H1 (cell line): ENCODE results near the gene TNRC6A. TPM values are rescaled to one million over a fixed set of nuclear protein-coding genes. Genes with fewer than 3 reads are reported as not detected.

Experiments
- CTCF ChIA-PET: fragments of 300-600 bp; sonication (Branson Sonifier 250); formaldehyde crosslinking; loops from one replicate; lab custom pipeline; 2021; ENCODE audit not compliant: partially characterized antibody; lab: Charles Lee
- POLR2A ChIA-PET: fragments of 300-600 bp; sonication (Branson Sonifier 250); formaldehyde crosslinking; loops from one replicate; lab custom pipeline; 2021; ENCODE audit warnings: inconsistent platforms; ENCODE audit not compliant: partially characterized antibody; lab: Charles Lee
- DNase-seq, 2 experiments: peaks; one replicate each; pipeline versions ENCODE4 v3.0.0 to v3.0.0-alpha.2; 2010 to 2022; ENCODE audit warnings: low spot score in 2 of 2, low read depth in 1 of 2, mixed read lengths in 1 of 2
- FAIRE-seq: peaks from 2 replicates; lab custom pipeline; 2011; peaks lifted over from hg19 to GRCh38; lab: Jason Lieb, UNC
- H2AFZ ChIP-seq: 2 replicates; pipeline ENCODE4 v1.8.1; 2012; ENCODE audit warnings: low read length, inconsistent platforms
- H2AK5ac ChIP-seq: 2 replicates; pipeline ENCODE4 v1.6.1; 2013; ENCODE audit warnings: low read depth, low read length
- H2BK120ac ChIP-seq: replicated peaks from 2 replicates; pipeline ENCODE3; 2013; ENCODE audit warnings: low read depth, low read length, inconsistent platforms
- H2BK12ac ChIP-seq: 2 replicates; pipeline ENCODE4 v1.6.1; 2013; ENCODE audit warnings: low read depth, low read length
- H2BK15ac ChIP-seq: 2 replicates; pipeline ENCODE4 v1.6.1; 2013; ENCODE audit warnings: low read length
- H2BK20ac ChIP-seq: 2 replicates; pipeline ENCODE4 v1.6.1; 2013; ENCODE audit warnings: low read length
- H2BK5ac ChIP-seq: 2 replicates; pipeline ENCODE4 v1.6.1; 2013; ENCODE audit warnings: low read depth, low read length
- H3K14ac ChIP-seq: 2 replicates; pipeline ENCODE4 v1.6.1; 2013; ENCODE audit warnings: inconsistent platforms; ENCODE audit not compliant: insufficient read length
- H3K18ac ChIP-seq: 2 replicates; pipeline ENCODE4 v1.6.1; 2013; ENCODE audit warnings: low read length; ENCODE audit errors: extremely low read depth
- H3K23ac ChIP-seq: 2 replicates; pipeline ENCODE4 v1.6.1; 2013; ENCODE audit warnings: inconsistent platforms; ENCODE audit not compliant: insufficient read length
- H3K23me2 ChIP-seq: 2 replicates; pipeline ENCODE4 v1.6.1; 2013; ENCODE audit warnings: low read depth, low read length
- H3K27ac ChIP-seq: 2 replicates; pipeline ENCODE4 v1.6.1; 2011; ENCODE audit warnings: low read depth, low read length, inconsistent platforms
- H3K27me3 ChIP-seq, 4 experiments: replicated peaks in 1 of 4; 1 replicate in 1 of 4; 2 replicates in 3 of 4; pipeline versions ENCODE4 v1.6.1 to v1.8.1; 2011 to 2013; ENCODE audit warnings: low read length in 3 of 4, mild to moderate bottlenecking in 3 of 4, inconsistent platforms in 2 of 4, mixed read lengths in 2 of 4, moderate library complexity in 1 of 4; ENCODE audit not compliant: control insufficient read depth in 3 of 4, insufficient read depth in 3 of 4; ENCODE audit errors: extremely low read depth in 1 of 4
- H3K36me3 ChIP-seq, 4 experiments: 2 replicates each; pipeline versions ENCODE4 v1.6.1 to v1.8.1; 2011 to 2013; ENCODE audit warnings: mild to moderate bottlenecking in 4 of 4, low read length in 3 of 4, moderate library complexity in 2 of 4, control low read depth in 1 of 4, inconsistent platforms in 1 of 4; ENCODE audit not compliant: insufficient read depth in 4 of 4, control insufficient read depth in 2 of 4
- H3K4ac ChIP-seq: replicated peaks from 2 replicates; pipeline ENCODE3; 2013; ENCODE audit warnings: low read length, low read depth, mixed read lengths, inconsistent platforms; ENCODE audit not compliant: insufficient read length
- H3K4me1 ChIP-seq, 4 experiments: replicated peaks in 1 of 4; 1 replicate in 1 of 4; 2 replicates in 3 of 4; pipeline versions ENCODE4 v1.6.1 to v1.8.1; 2011 to 2013; ENCODE audit warnings: low read length in 3 of 4, inconsistent platforms in 2 of 4, mixed read lengths in 1 of 4; ENCODE audit not compliant: insufficient read depth in 4 of 4, control insufficient read depth in 3 of 4
- H3K4me2 ChIP-seq, 2 experiments: 2 replicates each; pipeline versions ENCODE4 v1.6.1 to v1.8.1; 2011 to 2013; ENCODE audit warnings: low read depth in 2 of 2, low read length in 2 of 2, control low read depth in 1 of 2, inconsistent platforms in 1 of 2, mild to moderate bottlenecking in 1 of 2; ENCODE audit not compliant: insufficient read depth in 1 of 2
- H3K4me3 ChIP-seq, 4 experiments: fragments of 200-600, 300-600 bp in 1 of 4; sonication (generic), shearing (Covaris generic), sonication (Bioruptor Twin) in 1 of 4; 2 replicates each; pipeline versions ENCODE4 v1.5.1 to v1.8.1; 2011 to 2016; ENCODE audit warnings: low read length in 4 of 4, low read depth in 3 of 4, control low read depth in 2 of 4, inconsistent platforms in 2 of 4, mild to moderate bottlenecking in 2 of 4, mixed read lengths in 1 of 4, moderate library complexity in 1 of 4; ENCODE audit not compliant: insufficient read depth in 2 of 4; ENCODE audit errors: extremely low read depth in 1 of 4
- H3K56ac ChIP-seq: replicated peaks from 2 replicates; pipeline ENCODE3; 2013; ENCODE audit warnings: low read depth, mild to moderate bottlenecking, mixed read lengths, low read length, inconsistent platforms; ENCODE audit not compliant: insufficient read length
- H3K79me1 ChIP-seq: 2 replicates; pipeline ENCODE4 v1.6.1; 2013; ENCODE audit warnings: low read depth, low read length, control low read depth
- H3K79me2 ChIP-seq, 2 experiments: 2 replicates each; pipeline versions ENCODE4 v1.6.1 to v1.8.1; 2012 to 2013; ENCODE audit warnings: low read length in 2 of 2, mild to moderate bottlenecking in 2 of 2, inconsistent platforms in 1 of 2; ENCODE audit not compliant: insufficient read depth in 2 of 2, control insufficient read depth in 1 of 2
- H3K9ac ChIP-seq, 4 experiments: replicated peaks in 1 of 4; 1 replicate in 1 of 4; 2 replicates in 3 of 4; pipeline versions ENCODE4 v1.6.1 to v1.8.1; 2011 to 2013; ENCODE audit warnings: low read depth in 3 of 4, low read length in 3 of 4, control low read depth in 2 of 4, mild to moderate bottlenecking in 2 of 4, moderate library complexity in 2 of 4, inconsistent platforms in 1 of 4; ENCODE audit errors: extremely low read depth in 1 of 4
- H3K9me3 ChIP-seq, 2 experiments: 2 replicates each; pipeline versions ENCODE4 v1.6.1 to v1.8.1; 2012 to 2013; ENCODE audit warnings: mild to moderate bottlenecking in 2 of 2, moderate library complexity in 2 of 2, control low read depth in 1 of 2, inconsistent platforms in 1 of 2, low read depth in 1 of 2, low read length in 1 of 2, mixed read lengths in 1 of 2; ENCODE audit not compliant: insufficient read depth in 2 of 2
- H4K20me1 ChIP-seq, 2 experiments: replicated peaks in 1 of 2; 2 replicates each; pipeline versions ENCODE3 to v1.8.1; 2011 to 2013; ENCODE audit warnings: inconsistent platforms in 2 of 2, low read length in 2 of 2, mild to moderate bottlenecking in 1 of 2; ENCODE audit not compliant: insufficient read depth in 2 of 2, control insufficient read depth in 1 of 2
- H4K5ac ChIP-seq: 2 replicates; pipeline ENCODE4 v1.6.1; 2013; ENCODE audit warnings: low read length, low read depth, mixed read lengths, inconsistent platforms; ENCODE audit not compliant: insufficient read length
- H4K8ac ChIP-seq: 2 replicates; pipeline ENCODE4 v1.8.0; 2013; ENCODE audit warnings: mild to moderate bottlenecking, moderate library complexity, low read length, inconsistent platforms; ENCODE audit not compliant: insufficient read depth; ENCODE audit errors: extremely low read depth
- H4K91ac ChIP-seq: replicated peaks from 2 replicates; pipeline ENCODE3; 2013; ENCODE audit warnings: low read length, mixed read lengths, inconsistent platforms; ENCODE audit not compliant: insufficient read length
- EP300 ChIP-seq, 2 experiments: IDR thresholded peaks; 1 replicate in 1 of 2; 2 replicates in 1 of 2; pipeline ENCODE4 v1.6.1; 2011 to 2012; ENCODE audit warnings: low read depth in 2 of 2, low read length in 2 of 2, mild to moderate bottlenecking in 2 of 2, borderline replicate concordance in 1 of 2, inconsistent platforms in 1 of 2, moderate library complexity in 1 of 2
- POLR2A ChIP-seq, 2 experiments: IDR thresholded peaks; 1 replicate in 1 of 2; 2 replicates in 1 of 2; pipeline ENCODE4 v1.6.1; 2011; ENCODE audit warnings: low read depth in 2 of 2, low read length in 2 of 2, mild to moderate bottlenecking in 2 of 2; ENCODE audit errors: control extremely low read depth in 1 of 2
- SIX5 ChIP-seq: IDR thresholded peaks from 2 replicates; pipeline ENCODE4 v1.6.1; 2011; ENCODE audit warnings: mild to moderate bottlenecking, low read depth, low read length
- TAF1 ChIP-seq: IDR thresholded peaks from 2 replicates; pipeline ENCODE4 v1.6.1; 2011; ENCODE audit warnings: mild to moderate bottlenecking, low read depth, low read length
- USF2 ChIP-seq: IDR thresholded peaks from 2 replicates; pipeline ENCODE4 v1.6.1; 2011; ENCODE audit warnings: low read length, improper control_type of control experiment
- WGBS, 2 experiments: shearing (Covaris generic) in 1 of 2; methylation state at CpG; one replicate each; pipeline versions ENCODE4 v1.1.6 to v1.1.7; 2013 to 2015; ENCODE audit warnings: low lambda C conversion rate in 2 of 2, mixed read lengths in 2 of 2, inconsistent platforms in 1 of 2, low coverage in 1 of 2, missing lambda C conversion rate in 1 of 2; ENCODE audit not compliant: insufficient replicate concordance in 2 of 2, insufficient coverage in 1 of 2, insufficient read length in 1 of 2; ENCODE audit errors: extremely low coverage in 1 of 2, missing lambda C conversion rate in 1 of 2; 5-methylcytosine and 5-hydroxymethylcytosine counted together
- polyA plus RNA-seq, 7 experiments: library from polyadenylated mRNA; depleted of rRNA in 3 of 7; stranded (reverse) in 5 of 7; unstranded in 2 of 7; fragments of >200 nt in 5 of 7; fragments of 200-250 nt in 2 of 7; gene quantifications; 1 replicate in 5 of 7; 2 replicates in 1 of 7; 4 replicates in 1 of 7; pipeline versions ENCODE4 v1.2.1 to v1.2.3, GENCODE V29; 2011 to 2013; ENCODE audit warnings: missing spikeins in 2 of 7, mixed read lengths in 2 of 7
- total RNA-seq: library from RNA; stranded (reverse); fragmentation: NEBNext Ultra II Directional; extraction: Animal tissue kit (Norgen Biotek cat#: 25700); gene quantifications from 2 replicates; pipeline ENCODE4 v1.2.1, GENCODE V29; 2021

The TNRC6A gene
- total and polyA plus RNA-seq, 2 of the 8 experiments (the other 6 are each of a cell fraction or from before 2014, with no cell fraction given): 67.6 to 103 TPM

GRCh38 chr16:24738895-24739294 is 9.4 kb downstream of the TNRC6A start:
- no peaks in the 10 kb centered on the region for H3K9me3 ChIP-seq
- H4K5ac ChIP-seq: no peak overlapping the region
- no peak overlapping the region for H3K23ac ChIP-seq
- H3K4me2 ChIP-seq: no peak overlapping the region
- H2BK20ac ChIP-seq: no peak overlapping the region
- H3K56ac ChIP-seq: no peak overlapping the region
- no peak overlapping the region for H2BK5ac ChIP-seq
- no peak overlapping the region for H2AFZ ChIP-seq
- TF ChIP-seq POLR2A (IDR thresholded peaks at IDR 0.05; ENCODE audit: control extremely low read depth in 1 of 2, low read depth in 2 of 2, low read length in 2 of 2): no peak
- TF ChIP-seq TAF1: no peak
- no peak for TF ChIP-seq USF2
- TF ChIP-seq SIX5: no peak
- no peak for TF ChIP-seq EP300 (IDR thresholded peaks at IDR 0.05; ENCODE audit: borderline replicate concordance in 1 of 2, low read depth in 2 of 2, low read length in 2 of 2)
- H4K91ac ChIP-seq: no peak overlapping the region
- peaks cover 0 to 28% (median under 1%) of the 10 kb centered on the region in 4 experiments; a peak in 4 of 8 replicates for H3K36me3 ChIP-seq
- H3K23me2 ChIP-seq: no peaks in the 10 kb centered on the region
- no peak overlapping the region for H3K4ac ChIP-seq
- H2BK120ac ChIP-seq: no peak overlapping the region
- ChIA-PET POLR2A (interaction anchor here (0.8 to 3.8 kb wide), 3 partner anchors 8 to 38 kb away, joined by 3 to 25 read pairs (median 3); partner anchors contain the start of gene TNRC6A), CTCF (no interaction called here)
- no peak overlapping the region for H3K4me3 ChIP-seq
- H3K18ac ChIP-seq: no peak overlapping the region
- no peak overlapping the region for H2BK12ac ChIP-seq
- no peak for FAIRE-seq
- DNase-seq: no peak
- peaks cover 39 to 47% of the 10 kb centered on the region in 2 experiments for H4K20me1 ChIP-seq
- peaks cover 64 to 100% of the 10 kb centered on the region in 2 experiments for H3K79me2 ChIP-seq
- no peaks in the 10 kb centered on the region; the same call in 1 of the 2 replicates for H3K79me1 ChIP-seq
- H3K27me3 ChIP-seq: no peaks in the 10 kb centered on the region
- no peak overlapping the region for H3K27ac ChIP-seq
- H2BK15ac ChIP-seq: no peak overlapping the region
- no peak overlapping the region for H2AK5ac ChIP-seq
- WGBS, 2 experiments: 87% methylated on average over 3 of the region's 3 CpGs; no CpG with 5 or more reads in 1 of the 2 experiments
- no peak overlapping the region for H4K8ac ChIP-seq
- H3K4me1 ChIP-seq: peaks cover 0 to 32% (median 15%) of the 10 kb centered on the region in 4 experiments; a peak in 6 of 7 replicates
- no peak overlapping the region for H3K14ac ChIP-seq
- no peak overlapping the region for H3K9ac ChIP-seq
